HG03571 (cell line): Measurements from ENCODE around the gene TSPAN5.
A peak's percentile ranks its signal among the peaks of the same experiment; 100 is the strongest.

Experiments used
- ATAC-seq: cut with Tn5 transposase; IDR thresholded peaks from one replicate; pipeline ENCODE4 v1.9.1; 2021; ENCODE audit not compliant: unreplicated experiment

TSPAN5 gene

DNA sequence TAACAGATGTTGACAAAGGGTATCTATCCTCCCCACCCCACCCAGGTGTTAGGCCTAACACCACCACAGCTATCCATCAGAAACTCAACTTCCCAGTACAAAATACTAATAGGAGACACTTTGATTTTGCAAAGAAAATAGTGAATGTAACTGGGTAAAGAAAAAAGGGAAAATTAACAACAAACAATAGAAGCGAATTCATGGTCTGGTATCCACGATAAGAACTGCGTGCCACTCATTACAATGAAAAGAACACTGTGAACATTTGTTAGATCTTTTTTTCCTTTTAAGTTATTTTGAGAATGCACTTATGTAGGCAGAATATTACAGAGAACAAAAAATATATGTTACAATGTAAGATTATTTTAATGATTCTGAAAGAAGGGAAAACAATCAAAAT lies 12.0 kb downstream of the TSPAN5 start:
- ATAC-seq: no peak

DNA sequence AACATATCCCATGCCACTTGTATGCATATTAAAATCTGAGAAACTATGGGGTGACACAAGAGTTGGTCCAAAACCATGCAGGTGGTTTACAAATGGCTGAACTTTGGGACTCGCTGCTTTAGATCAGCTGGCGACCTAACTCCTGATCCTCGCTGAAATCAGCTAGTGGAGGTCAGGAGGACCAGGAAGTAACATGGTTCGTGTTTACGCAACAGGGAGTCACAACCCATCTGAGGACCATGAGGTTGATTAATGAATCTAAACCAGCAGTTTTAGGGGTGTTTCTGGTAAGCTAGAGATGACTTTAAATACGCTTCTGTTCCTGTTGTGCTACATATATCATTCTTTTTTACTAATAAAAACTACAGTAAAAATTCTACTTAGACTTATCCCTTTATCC lies 12.9 kb downstream of the TSPAN5 start:
- no peak for ATAC-seq

DNA sequence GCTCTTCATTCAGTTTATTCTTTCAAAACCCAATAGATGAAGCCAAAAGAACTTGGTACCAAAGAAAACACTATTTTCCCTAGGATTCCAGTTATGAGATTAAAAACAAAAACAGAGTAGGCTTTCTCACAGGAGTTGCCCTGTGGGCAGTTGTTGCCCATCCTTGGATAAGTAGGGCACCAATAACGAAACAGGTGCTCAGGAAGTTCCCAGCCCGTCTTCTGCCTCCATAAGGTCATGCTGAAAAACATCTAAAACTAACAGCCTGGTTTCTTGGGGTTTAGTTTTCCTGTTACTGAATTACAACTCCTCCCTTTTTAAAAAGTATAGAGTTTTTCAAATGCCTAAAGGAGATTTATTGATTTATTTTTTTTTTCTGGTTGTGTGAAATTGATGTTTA lies 14.7 kb downstream of the TSPAN5 start:
- ATAC-seq: no peak

DNA sequence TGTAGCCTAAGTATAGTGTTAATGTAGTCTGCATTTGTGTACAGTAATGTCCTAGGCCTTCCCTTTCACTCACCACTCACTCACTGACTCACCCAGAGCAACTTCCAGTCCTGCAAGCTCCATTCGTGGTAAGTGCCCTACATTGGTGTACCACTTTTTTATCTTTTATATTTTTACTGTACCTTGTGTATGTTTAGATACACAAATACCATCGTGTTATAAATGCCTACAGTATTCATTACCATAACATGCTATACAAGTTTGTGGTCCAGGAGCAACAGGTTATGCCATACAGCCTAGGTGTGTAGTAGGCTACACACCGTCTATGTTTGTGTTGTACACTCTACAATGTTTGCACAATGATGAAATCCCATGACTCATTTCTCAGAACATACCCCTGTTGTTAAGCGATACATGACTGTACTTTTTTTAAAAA lies 15.4 kb downstream of the TSPAN5 start:
- no peak for ATAC-seq

DNA sequence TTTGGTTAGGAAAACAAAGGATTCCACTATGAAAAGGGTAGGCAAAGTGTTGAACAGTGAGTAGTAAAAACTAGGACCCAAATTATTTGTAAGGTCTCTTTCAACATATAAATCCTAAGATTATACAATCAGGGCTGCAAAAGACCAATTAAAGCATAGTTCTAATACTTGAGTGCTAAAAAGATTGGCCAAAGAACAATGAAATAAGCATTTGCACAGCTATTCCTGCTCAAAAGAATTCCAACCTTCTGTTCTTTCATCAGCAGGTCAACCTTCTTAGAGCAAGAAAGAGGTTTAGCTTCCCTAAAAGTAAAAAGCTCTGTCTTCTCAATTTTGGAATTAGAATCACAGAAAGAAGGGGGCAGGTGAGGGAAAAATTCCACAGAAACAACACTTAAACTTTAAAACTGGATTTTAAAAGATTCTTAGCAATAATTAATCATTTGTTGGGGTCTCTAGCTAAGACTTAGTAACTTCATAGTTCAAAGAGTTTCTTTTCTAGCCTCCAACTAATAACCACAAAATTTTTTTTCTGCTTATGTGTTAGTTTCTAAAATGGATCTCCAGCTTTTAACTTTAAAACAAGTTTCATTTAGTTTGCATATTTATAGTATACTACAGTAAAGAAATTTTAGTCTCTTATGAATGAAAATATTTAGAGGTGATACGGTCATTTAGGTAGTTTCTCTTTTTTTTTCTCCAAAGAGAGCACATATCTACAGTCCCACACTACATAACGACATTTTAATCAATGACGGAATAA lies 16.3 kb downstream of the TSPAN5 start:
- no peak for ATAC-seq

DNA sequence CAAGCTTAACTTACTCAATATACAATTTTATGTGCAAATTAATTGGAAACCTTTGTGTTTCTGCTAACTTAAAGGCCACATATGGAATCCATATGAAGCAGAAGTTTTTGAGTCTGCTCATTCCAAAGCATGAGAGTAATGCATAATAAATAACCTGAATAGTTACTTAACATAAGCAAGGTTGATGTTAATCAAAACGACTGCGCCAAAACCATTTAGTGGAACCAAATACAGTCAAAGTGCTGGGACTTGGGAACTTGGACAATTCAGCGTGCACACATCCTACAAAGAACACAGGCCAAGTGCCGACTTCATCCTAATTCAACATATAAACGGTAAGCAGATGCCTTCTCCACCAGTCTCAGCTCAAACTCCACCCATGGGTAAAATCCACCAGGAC lies 17.0 kb downstream of the TSPAN5 start:
- ATAC-seq: no peak

DNA sequence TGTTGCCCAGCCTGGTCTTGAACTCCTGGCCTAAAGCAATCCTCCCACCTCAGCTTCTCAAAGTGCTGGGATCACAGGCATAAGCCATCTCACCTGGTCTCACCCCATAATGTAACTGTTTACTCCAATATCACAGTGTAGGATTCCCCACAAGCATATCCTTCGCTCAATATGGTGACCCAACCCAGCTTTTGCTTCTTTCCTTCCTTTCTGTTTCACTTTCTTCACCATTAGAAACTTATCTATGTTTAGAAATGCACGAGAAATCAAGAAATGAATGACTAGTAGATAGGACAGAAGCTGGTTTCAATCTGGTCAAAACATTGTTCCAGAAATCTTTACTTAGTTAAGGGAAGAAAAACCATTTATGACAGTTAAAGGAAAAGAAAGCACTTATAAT lies 18.9 kb downstream of the TSPAN5 start:
- peak; percentile 71 for ATAC-seq

DNA sequence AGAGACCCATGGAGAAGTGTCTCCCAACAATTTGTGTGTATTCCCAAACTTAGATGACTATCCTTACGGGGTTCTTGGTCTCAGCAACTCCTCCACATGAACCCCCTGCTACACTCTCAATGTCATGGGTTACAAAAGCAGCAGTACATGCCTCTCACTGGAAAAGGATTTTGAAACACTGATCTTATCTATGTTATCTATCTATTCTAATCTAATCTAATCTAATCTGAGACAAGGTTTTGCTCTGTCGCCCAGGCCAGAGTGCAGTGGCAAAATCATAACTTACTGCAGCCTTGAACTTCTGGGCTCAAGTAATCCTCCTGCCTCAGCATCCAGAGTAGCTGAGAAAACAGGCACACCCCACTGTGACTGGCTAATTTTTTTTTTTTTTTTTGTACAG lies 19.3 kb downstream of the TSPAN5 start:
- no peak for ATAC-seq

DNA sequence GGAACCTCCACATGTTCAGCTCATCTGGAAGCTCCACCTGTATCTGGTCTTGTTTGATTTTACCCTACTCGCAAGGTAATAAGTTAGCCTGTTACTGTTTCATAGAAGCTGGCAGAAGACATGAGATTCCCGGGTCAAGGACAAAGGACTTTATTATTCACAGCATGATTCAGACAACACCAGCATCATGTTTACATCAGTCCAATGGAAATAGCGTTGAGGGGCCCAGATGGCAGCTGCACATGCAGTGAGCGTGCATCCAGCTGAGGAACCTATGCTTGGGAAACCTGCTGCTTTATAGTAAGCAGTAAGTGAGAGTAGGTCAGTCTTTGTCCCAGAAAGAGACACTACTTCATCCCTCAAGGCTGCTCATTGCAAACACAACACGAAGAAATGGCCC lies 19.8 kb downstream of the TSPAN5 start:
- ATAC-seq: no peak

DNA sequence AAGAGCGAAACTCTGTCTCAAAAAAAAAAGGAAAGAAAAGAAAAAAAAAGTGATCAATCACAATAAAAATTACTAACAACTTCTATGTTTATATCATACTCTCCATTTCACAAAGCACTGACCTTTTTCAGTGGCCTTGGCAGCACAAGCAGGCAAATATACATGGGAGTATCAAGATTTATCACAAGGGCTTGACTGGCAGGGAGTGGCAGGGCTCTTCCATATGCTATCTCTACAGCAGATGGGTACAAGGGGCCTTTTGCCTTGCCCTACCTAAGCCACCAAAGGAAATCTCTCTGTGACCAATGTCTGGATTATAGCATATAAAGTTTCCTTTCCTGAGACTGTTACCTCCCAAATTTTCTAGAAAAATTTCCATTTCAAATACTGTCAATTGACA lies 24.4 kb downstream of the TSPAN5 start:
- ATAC-seq: no peak

DNA sequence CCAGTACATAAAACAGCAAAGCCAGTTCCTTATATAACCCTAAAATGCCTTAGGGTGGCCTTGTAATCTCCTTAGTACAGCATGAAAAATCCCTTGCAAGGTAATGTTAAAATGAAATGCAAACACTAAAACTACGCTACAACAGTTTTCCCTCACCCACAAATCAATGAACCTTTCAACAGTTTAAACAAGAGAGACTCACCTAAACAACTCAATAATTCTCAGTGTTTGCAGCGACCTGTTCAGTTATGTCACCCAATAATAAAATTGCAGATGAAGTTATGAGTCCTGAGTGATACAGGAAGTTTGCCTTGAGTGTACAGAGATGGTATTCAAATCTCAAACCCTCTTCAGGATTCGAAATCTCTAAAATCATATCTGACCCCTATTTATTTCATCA lies 25.3 kb downstream of the TSPAN5 start:
- no peak for ATAC-seq

DNA sequence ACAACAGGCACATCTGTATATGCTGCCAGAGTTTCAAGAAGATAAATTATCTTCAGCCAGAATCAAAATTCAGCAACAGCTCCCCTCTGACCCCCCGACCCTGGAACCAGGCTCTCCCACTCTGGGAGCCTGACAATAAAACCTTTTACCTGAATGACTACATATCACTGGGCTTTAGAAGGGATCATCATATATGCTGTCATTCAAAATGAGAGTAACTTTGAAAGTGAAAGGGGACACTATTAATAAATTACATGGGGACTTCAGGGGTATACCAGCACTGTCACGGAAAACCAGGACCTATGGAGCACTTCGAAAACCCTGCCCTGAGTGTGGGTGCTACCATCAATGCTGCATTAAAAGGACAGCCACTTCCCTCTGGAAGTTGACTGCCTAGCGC lies 26.2 kb downstream of the TSPAN5 start:
- ATAC-seq: no peak

DNA sequence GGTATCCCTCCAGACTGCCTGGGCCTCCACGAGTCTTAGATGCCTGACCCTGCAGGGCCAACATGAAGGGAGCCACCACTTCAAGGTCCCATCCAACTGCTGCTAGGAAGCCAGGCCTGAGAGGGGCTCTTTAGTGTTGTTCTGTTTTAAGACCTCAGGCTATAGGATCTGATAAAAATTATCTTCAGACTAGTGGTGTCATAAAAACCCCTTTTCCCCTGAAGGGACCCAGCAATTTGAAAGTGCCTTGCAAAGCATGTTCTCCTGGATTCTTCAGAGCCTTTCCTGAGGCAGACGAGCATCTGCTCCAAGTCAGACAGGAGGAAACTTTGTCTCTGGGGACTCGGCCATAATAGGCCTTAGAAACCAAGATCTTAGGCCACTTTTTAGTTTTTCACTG lies 26.9 kb downstream of the TSPAN5 start:
- no peak for ATAC-seq

DNA sequence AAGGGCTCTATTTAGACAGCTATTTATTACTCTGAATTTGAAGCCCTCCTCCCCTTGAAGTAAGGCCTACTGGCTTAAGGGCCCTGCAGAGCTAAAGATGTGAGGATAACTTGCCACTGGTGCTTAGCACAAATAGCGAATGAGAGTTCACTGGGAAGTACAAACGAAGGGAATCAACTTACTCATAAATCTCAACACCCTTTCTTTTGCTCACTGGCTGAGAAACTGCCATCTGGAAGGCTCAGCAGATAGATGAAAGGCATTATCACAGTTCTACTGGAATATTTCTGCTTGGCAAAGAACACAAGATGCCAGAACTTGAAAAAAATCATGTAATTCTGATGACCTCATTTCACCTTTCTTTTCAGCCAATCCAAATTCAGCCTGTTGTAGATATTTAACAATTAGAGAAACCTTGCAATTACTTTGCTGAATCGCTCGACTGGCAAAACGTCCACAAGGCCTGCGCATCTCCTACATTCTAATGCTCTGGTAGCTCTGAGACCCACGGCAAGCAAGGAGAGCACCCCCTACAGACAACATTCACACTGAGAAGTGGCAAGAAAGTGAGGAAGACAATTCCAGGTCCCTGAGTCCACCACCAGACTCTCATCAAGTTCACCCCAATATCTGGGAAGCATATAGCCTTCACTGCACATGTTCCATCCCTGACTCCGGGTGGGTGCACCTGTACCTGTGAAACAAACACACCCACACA lies 27.5 kb downstream of the TSPAN5 start:
- ATAC-seq: no peak

DNA sequence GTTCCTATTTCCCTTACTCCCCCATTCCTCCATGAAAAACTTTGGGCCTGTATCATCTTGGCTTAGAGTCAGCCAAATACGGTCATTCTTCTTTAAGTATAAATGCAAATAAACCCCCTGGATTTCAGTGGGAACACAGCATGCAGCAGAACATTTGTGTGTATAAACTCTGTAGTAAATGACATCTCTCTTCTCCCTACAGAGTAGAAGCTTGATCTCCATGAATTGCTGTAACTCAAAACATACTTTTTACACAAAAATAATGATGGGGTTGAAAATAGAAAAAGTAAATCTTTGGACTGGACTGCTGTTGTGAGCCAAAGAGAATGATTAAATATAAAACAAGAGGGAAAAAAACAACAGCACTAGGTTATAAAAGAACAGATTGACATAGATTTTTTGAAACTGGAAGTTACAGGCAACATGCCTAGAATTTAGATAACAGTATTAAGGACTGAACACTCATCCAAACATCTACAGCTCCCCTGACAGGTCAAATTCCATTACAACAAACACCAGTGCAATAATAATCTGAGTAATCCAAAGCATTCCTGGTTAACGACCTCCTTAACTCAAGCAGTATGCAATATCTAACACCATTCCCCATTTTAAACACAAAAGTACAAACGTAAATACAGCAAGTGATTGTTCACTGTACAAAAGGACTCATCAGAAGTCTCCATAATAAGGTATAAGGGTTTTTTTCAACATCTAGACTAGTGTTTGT lies 30.7 kb downstream of the TSPAN5 start:
- no peak for ATAC-seq

DNA sequence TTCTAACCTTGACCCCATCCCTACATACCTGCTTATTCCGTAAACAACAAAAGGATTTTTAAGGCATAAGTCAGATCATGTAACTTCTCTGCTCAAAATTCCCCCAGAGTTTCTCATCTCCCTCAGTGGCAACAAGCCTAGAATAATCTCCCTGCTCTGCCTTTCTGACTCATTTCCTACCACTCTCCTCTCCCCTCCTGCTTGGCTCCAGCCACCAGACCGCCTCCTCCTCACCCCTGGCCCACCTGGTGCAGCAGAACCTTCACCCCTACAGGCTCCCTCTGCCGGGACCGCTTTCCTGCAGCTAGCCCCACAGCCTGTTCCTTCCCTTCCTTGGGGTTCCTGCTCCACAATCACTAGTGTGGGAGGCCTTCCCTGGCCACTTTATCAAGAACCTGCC lies 32.1 kb downstream of the TSPAN5 start:
- ATAC-seq: no peak

DNA sequence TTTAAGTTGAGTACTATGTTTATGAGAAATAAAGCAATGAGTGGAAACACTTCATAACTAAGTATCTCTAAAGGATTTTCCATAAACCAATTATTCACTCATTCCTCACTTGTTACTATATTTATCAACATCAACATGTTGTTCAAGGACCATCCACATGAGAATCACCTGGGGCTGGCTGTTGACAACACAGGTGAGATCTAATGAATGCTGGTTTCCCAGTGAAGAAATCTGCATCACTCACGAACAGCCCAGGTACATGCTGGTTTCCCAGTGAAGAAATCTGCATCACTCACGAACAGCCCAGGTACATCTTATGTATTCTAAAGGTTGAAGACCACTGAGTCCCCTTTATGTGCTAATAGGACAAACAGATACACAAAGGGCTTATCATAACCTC lies 32.5 kb downstream of the TSPAN5 start:
- ATAC-seq: no peak

DNA sequence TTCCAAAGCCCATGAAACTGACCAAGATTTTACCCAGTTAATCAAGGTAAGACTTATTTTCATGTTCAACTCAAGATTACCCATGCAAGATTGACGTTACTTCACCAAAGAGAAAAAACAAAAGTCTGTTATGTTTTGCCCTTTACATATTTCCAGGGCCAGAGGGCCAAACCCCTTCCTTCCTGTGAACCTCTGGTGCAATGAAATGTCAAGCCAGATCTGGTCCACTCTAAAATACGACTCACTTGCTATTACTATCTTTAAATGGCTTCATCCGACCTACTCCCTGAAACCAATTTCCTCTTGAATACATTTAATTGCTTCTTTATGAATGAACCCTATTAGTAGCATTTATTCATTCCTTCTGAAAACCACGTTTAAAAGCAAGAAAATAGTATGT lies 33.0 kb downstream of the TSPAN5 start:
- ATAC-seq: no peak

DNA sequence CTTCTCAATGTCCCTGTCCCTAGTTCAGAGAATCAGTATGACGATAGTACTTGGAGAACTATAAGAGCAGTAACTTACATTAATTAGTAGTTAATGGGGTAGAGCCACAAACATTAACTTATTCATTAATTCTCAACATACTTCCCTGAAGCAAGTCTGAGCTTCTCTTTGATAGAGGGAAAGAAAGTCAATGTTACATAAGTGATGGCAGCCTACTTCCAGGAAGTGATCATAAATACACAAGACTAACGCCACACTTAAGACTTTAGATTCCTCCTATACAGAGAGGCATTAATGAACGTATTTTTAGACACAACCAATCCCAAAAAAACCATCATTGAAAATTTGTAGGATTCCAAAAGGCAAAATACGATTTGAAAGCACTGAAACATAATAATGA lies 33.8 kb downstream of the TSPAN5 start:
- ATAC-seq: no peak

DNA sequence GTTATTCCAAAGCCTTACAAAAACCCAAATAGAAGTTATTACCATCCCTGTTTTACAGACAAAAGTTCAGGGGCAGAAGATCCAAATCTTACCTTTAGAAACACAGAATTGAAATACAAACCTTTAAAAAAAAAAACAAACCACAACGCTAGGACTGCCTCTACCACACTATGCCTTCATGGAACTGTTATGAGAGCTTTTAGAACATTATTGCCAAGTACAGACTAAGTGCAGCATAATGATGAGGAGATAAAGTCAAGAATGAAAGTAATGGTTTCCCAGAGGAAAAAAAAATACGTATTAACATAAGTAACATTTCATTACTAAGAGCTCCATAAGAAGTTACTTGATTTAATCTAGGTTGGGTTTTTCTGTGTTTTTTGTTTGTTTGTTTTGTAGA lies 34.3 kb downstream of the TSPAN5 start:
- ATAC-seq: no peak

DNA sequence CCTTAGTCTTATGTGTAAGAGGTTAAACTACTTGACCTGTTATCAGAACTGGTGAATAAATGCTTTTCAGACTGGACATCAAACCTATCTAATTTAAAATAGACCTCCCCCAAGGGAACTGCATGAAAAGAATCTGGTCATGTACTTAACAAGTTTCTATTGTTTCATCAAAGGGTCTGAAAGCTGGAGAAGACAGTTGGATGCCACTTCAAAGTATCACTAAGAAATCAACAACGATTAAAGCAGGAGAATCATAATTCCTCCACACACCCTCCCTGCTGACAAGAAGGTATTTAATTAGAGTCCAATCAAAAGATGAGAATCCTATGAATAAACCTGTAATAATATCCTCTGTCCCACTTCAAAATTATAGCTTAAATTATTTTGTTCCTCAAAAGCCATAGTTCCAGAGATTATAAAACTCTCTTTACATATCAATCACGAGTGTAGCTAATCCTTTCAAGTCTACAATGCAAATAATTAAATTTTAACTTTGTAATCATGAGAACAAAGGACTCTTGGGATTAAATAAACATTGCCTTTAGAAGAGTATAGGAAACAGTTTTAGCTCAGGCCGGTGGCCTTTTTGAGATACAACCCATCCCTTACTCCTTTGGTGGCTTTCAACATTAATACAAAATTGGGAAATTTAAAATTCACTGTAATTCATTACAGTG lies 35.1 kb downstream of the TSPAN5 start:
- ATAC-seq: no peak
